Right lobe of liver (tissue), 6 donors: ENCODE data around the gene GNPTAB. TPM values are rescaled to one million over a fixed set of nuclear protein-coding genes. Genes with fewer than 3 reads are reported as not detected.
"Not testable (repeated sequence)": the region's sequence is repeated elsewhere in the genome, so short reads cannot be mapped to it uniquely, and the experiment has no call there.

ENCODE experiments used
- ATAC-seq, 4 donors: fragments of 200-7000 bp; cut with Tn5 transposase; one replicate each; pipeline ENCODE4 v1.9.1; 2020; ENCODE audit warnings: mild to moderate bottlenecking in 4 of 4, moderate library complexity in 4 of 4
- DNase-seq, 3 donors: peaks; one replicate each; pipeline ENCODE4 v3.0.0-alpha.2; 2020
- H3K27ac ChIP-seq, 3 donors: fragments of 200-600 bp; one replicate each; pipeline ENCODE4 v1.8.0; 2022
- H3K27me3 ChIP-seq, 2 donors: fragments of 200-600 bp; one replicate each; pipeline ENCODE4 v1.8.0; 2022
- H3K36me3 ChIP-seq, 4 donors: fragments of 200-600 bp; sonication (generic) in 1 of 4; one replicate each; pipeline versions ENCODE4 v1.5.1 to v1.8.0; 2017 to 2022; ENCODE audit warnings: control low read depth in 1 of 4
- H3K4me1 ChIP-seq, 4 donors: fragments of 200-600 bp; sonication (generic) in 1 of 4; one replicate each; pipeline versions ENCODE4 v1.5.1 to v1.8.0; 2017 to 2022; ENCODE audit warnings: control low read depth in 1 of 4
- H3K4me3 ChIP-seq, 3 donors: fragments of 200-600 bp; one replicate each; pipeline ENCODE4 v1.8.0; 2022
- H3K9me3 ChIP-seq, 4 donors: fragments of 200-600 bp; sonication (generic) in 1 of 4; one replicate each; pipeline versions ENCODE4 v1.5.1 to v1.8.0; 2017 to 2022; ENCODE audit warnings: control low read depth in 1 of 4
- POLR2A ChIP-seq: fragments of 450-650 bp; IDR thresholded peaks from one replicate; pipeline ENCODE4 v1.6.1; 2017; ENCODE audit warnings: antibody characterized with exemption, mild to moderate bottlenecking
- WGBS: methylation state at CpG from one replicate; pipeline ENCODE4 v1.1.6; 2018; ENCODE audit warnings: low coverage, low lambda C conversion rate; ENCODE audit not compliant: insufficient coverage; ENCODE audit errors: missing lambda C conversion rate; 5-methylcytosine and 5-hydroxymethylcytosine counted together
- intact Hi-C, 2 donors: fragments of 100-400 bp; cut with DNase I; formaldehyde crosslinking; loops; one replicate each; pipeline versions ENCODE4 v1.11.2 to v1.14.1; 2022
- total RNA-seq, 6 experiments: library from RNA; depleted of rRNA in 2 of 6; stranded (reverse); fragments of >200 nt in 2 of 6; fragmentation: NEBNext Ultra II Directional in 3 of 6; extraction: Animal tissue kit (Norgen Biotek cat#: 25700) in 3 of 6; gene quantifications; one replicate each; pipeline versions ENCODE4 v1.1.0 to v1.2.4, GENCODE V29; 2016 to 2023
- TF ChIP-seq, protein P1 (sequence below), 4 donors: fragments of 200-600 bp in 3 of 4; fragments of 450-650 bp in 1 of 4; IDR thresholded peaks; one replicate each; pipeline versions ENCODE4 v1.5.1 to v1.8.0; 2016 to 2022; ENCODE audit warnings: antibody characterized with exemption in 4 of 4, mild to moderate bottlenecking in 2 of 4
- donor health status: DM: no; HTN: yes; CAD: no.
- donor health status: DM: no; HTN: no; CAD: no.
- donor health status: DM: no; HTN: no; CAD: no.
- donor health status: DM: no; HTN: yes; CAD: no.
- donor health status: DM: no; HTN: yes; CAD: no.

The GNPTAB gene
- total RNA-seq, 6 experiments from 2014 or later = 8.8 to 17.4 (median 14.1) TPM

DNA sequence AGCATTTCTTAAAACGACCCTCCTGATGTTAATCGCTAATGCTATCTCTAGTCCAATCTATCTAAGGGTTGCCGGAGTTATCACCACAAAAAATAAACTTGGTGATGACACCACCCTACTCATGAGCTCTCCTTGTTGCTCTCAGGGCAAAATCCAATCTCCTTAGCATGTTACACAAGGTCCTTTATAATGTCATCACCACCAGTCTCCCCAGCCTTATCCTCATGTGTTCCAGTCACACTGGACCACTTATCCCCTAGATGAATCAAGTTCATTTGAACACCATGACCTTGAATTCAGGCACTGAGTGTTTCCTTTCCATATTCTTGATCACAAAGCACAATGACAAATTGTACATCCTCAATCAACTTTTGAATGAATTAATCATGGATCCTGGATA is 27.6 kb upstream of the GNPTAB start:
- Histone ChIP-seq H3K9me3 (no peaks in the 10 kb centered on the region), H3K36me3 (no peaks in the 10 kb centered on the region), H3K27me3 (no peaks in the 10 kb centered on the region), H3K4me3 (no peak overlapping the region), H3K4me1 (no peaks in the 10 kb centered on the region), H3K27ac (no peak overlapping the region)
- ATAC-seq (no peak), DNase-seq (no peak)
- 89% methylated on average over 3 of the region's 3 CpGs for WGBS
- intact Hi-C loops = no loop called here
- TF ChIP-seq, protein P1, sequence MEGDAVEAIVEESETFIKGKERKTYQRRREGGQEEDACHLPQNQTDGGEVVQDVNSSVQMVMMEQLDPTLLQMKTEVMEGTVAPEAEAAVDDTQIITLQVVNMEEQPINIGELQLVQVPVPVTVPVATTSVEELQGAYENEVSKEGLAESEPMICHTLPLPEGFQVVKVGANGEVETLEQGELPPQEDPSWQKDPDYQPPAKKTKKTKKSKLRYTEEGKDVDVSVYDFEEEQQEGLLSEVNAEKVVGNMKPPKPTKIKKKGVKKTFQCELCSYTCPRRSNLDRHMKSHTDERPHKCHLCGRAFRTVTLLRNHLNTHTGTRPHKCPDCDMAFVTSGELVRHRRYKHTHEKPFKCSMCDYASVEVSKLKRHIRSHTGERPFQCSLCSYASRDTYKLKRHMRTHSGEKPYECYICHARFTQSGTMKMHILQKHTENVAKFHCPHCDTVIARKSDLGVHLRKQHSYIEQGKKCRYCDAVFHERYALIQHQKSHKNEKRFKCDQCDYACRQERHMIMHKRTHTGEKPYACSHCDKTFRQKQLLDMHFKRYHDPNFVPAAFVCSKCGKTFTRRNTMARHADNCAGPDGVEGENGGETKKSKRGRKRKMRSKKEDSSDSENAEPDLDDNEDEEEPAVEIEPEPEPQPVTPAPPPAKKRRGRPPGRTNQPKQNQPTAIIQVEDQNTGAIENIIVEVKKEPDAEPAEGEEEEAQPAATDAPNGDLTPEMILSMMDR (IDR thresholded peaks at IDR 0.05) = no peak
- TF ChIP-seq POLR2A = no peak

DNA sequence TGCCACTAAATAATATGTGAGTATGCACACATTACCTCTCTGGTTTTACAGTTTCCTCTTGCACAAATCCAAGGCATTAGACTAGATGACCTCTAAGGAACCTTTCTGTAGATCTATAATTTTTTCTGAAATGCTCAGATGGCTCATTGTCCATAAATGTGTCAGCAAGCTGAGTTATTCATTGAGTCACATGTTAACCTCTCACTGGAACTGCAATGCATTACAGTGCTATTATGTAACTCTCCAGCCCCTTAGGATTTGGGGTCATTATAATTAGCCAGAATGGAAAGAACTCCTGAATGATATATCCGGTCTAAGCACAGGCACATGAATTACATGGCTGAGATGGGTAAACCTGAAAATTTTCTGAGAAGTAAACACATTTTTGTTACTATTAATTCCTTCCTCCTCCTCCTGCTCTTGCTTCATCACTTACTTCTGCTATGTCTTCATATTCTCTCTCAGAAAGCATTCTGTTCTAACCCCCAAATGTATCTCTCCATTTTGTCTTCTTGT is 26.3 kb upstream of the GNPTAB start:
- H3K4me1 ChIP-seq = no peaks in the 10 kb centered on the region
- DNase-seq = no peak
- H3K27me3 ChIP-seq = no peaks in the 10 kb centered on the region
- H3K4me3 ChIP-seq = no peak overlapping the region
- no peaks in the 10 kb centered on the region for H3K36me3 ChIP-seq
- intact Hi-C loops = no loop called here
- WGBS = 40% methylated on average over 1 of the region's 1 CpG
- no peak overlapping the region for H3K27ac ChIP-seq
- peak in 2 of 4 donors; percentile 39 to 61 for ATAC-seq
- no peak for TF ChIP-seq POLR2A
- TF ChIP-seq, protein P1 (IDR thresholded peaks at IDR 0.05) = no peak
- H3K9me3 ChIP-seq = no peaks in the 10 kb centered on the region

DNA sequence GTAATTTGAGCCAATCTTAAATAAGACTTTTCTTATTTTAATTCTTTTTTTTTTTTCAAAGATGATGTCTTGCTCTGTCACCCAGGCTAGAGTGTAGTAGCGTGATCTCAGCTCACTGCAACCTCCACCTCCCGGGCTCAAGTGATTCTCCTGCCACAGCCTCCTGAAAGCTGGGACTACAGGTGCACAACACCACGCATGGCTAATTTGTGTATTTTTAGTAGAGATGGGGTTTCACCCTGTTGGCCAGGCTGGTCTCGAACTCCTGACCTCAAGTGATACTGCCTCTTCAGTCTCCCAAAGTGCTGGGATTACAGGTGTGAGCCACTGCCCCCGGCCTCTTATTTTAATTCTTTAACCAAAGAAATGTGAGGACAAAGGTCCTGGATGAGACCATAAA is 25.9 kb upstream of the GNPTAB start:
- H3K9me3 ChIP-seq, DNase-seq, intact Hi-C loops, H3K4me3 ChIP-seq, H3K4me1 ChIP-seq, H3K27me3 ChIP-seq, H3K36me3 ChIP-seq, H3K27ac ChIP-seq, ATAC-seq: not testable (repeated sequence)
- WGBS = 86% methylated on average over 3 of the region's 5 CpGs

DNA sequence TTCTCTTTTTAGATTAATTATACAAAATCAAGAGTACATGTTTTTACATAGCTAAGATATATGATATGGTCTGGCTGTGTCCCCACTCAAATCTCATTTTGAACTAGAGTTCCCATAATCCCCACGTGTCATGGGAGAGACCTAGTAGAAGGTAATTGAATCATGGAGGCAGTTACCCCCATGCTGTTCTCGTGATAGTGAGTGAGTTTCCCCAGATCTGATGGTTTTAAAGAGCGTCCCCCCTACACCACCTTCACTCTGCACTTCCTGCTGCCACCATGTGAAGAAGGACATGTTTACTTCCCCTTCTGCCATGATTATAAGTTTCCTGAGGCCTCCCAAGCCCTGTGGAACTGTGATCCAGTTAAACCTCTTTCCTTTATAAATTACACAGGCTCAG is 25.2 kb upstream of the GNPTAB start:
- Histone ChIP-seq H3K4me3 (no peak overlapping the region), H3K27ac (no peak overlapping the region), H3K27me3 (no peaks in the 10 kb centered on the region), H3K4me1 (no peaks in the 10 kb centered on the region), H3K36me3 (no peaks in the 10 kb centered on the region), H3K9me3 (no peaks in the 10 kb centered on the region)
- 56% methylated on average over 3 of the region's 3 CpGs for WGBS
- intact Hi-C loops = no loop called here
- ATAC-seq (no peak), DNase-seq (no peak)
- no peak for TF ChIP-seq POLR2A
- TF ChIP-seq, protein P1 (IDR thresholded peaks at IDR 0.05) = no peak

DNA sequence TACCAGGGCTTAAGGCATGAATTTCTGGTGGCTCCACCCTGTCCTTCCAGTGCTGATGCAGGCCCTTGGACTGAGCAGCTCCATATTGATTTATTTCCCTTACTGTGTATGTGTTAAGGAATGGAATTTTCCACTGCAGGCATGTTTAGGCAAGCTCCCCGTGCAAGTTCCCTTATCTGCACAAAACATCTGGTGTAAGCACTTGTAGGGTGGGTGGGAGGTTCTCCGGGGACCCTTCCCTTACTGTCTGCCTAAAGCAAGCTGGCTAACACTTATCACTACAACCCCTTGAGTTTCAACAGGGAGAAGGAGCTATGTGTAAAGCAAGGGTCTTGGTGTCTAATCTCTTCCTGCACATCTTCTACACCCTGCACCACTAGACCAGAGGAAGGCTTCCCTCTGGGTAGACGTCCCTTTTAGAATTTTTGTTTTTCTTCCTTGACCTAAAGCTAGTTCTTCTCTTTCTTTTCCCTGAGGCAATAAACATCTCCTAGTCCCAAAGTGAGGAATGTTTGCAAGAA is 24.7 kb upstream of the GNPTAB start:
- no peak overlapping the region for H3K27ac ChIP-seq
- H3K27me3 ChIP-seq = no peaks in the 10 kb centered on the region
- 24% methylated on average over 2 of the region's 3 CpGs for WGBS
- DNase-seq = no peak
- intact Hi-C loops = no loop called here
- no peak overlapping the region for H3K4me3 ChIP-seq
- no peaks in the 10 kb centered on the region for H3K4me1 ChIP-seq
- no peaks in the 10 kb centered on the region for H3K36me3 ChIP-seq
- TF ChIP-seq, protein P1 (IDR thresholded peaks at IDR 0.05) = no peak
- no peak for TF ChIP-seq POLR2A
- no peaks in the 10 kb centered on the region for H3K9me3 ChIP-seq
- ATAC-seq = no peak
